Stomach (tissue), 19 donors: ENCODE data around the gene EIF4H. TPM values are rescaled to one million over a fixed set of nuclear protein-coding genes. Genes with fewer than 3 reads are reported as not detected.

Experiments
- DNase-seq, 2 donors: peaks; one replicate each; pipeline versions ENCODE4 v3.0.0 to v3.0.0-alpha.2; 2013 to 2019
- H3K27ac ChIP-seq, 5 donors: fragments of 200-600 bp in 4 of 5; sonication (generic) in 4 of 5; one replicate each; pipeline ENCODE4 v1.5.1; 2013 to 2019; ENCODE audit warnings: mild to moderate bottlenecking in 1 of 5, moderate library complexity in 1 of 5
- H3K27me3 ChIP-seq, 3 donors: fragments of 200-600 bp; sonication (generic); one replicate each; pipeline ENCODE4 v1.5.1; 2017 to 2019; ENCODE audit warnings: mixed run types in 1 of 3
- H3K36me3 ChIP-seq, 4 donors: fragments of 200-600 bp; sonication (generic); 1 replicate in 3 of 4; 2 replicates in 1 of 4; pipeline ENCODE4 v1.5.1; 2016 to 2019
- H3K4me1 ChIP-seq, 4 donors: fragments of 200-600 bp; sonication (generic); one replicate each; pipeline ENCODE4 v1.5.1; 2016 to 2019
- H3K4me3 ChIP-seq, 4 donors: fragments of 200-600 bp; sonication (generic) in 3 of 4; one replicate each; pipeline ENCODE4 v1.5.1; 2016 to 2019; ENCODE audit warnings: mild to moderate bottlenecking in 1 of 4
- H3K9me3 ChIP-seq, 4 donors: fragments of 200-600 bp; sonication (generic); one replicate each; pipeline ENCODE4 v1.5.1; 2016 to 2019
- CTCF ChIP-seq, 7 experiments: fragments of 450-650 bp in 4 of 7; fragments of 200-600 bp in 3 of 7; sonication (generic) in 3 of 7; IDR thresholded peaks; one replicate each; pipeline ENCODE4 v1.5.1; 2016 to 2019; ENCODE audit warnings: antibody characterized with exemption in 7 of 7, control low read depth in 2 of 7, mild to moderate bottlenecking in 1 of 7
- EP300 ChIP-seq: sonication (generic); formaldehyde crosslinking; IDR thresholded peaks from one replicate; pipeline ENCODE4 v1.6.1; 2017; ENCODE audit warnings: antibody characterized with exemption
- POLR2A ChIP-seq, 4 donors: fragments of 450-650 bp; IDR thresholded peaks; one replicate each; pipeline ENCODE4 v1.6.1; 2016; ENCODE audit warnings: antibody characterized with exemption in 4 of 4, control low read depth in 2 of 4, mild to moderate bottlenecking in 1 of 4, moderate library complexity in 1 of 4
- POLR2AphosphoS5 ChIP-seq, 3 donors: sonication (generic); formaldehyde crosslinking; IDR thresholded peaks; one replicate each; pipeline ENCODE4 v1.6.1; 2016; ENCODE audit warnings: antibody characterized with exemption in 3 of 3
- WGBS, 5 donors: extraction: QIAGEN DNeasy Blood & Tissue Kit in 3 of 5; methylation state at CpG; one replicate each; pipeline versions ENCODE4 v1.1.5 to v1.1.7; 2013 to 2018; 5-methylcytosine and 5-hydroxymethylcytosine counted together
- intact Hi-C: fragments of 100-400 bp; cut with DNase I; formaldehyde crosslinking; loops from one replicate; pipeline ENCODE4 v1.15.1; 2023; ENCODE audit warnings: low total_unique reads
- long read RNA-seq, 10 donors: transcript quantifications; one replicate each; lab custom pipeline, GENCODE V29; 2026
- polyA plus RNA-seq, 3 donors: library from polyadenylated mRNA; stranded (reverse); fragments of 200-250 nt; gene quantifications; one replicate each; pipeline ENCODE4 v1.2.3, GENCODE V29; 2013
- total RNA-seq, 5 donors: library from RNA; depleted of rRNA; stranded (reverse); fragments of >200 nt; gene quantifications; one replicate each; pipeline versions ENCODE4 v1.1.0 to v1.2.3, GENCODE V29; 2014 to 2016
- donor health status: healthy with polysubstance abuse.
- donor health status: Bipolar disorder and iron deficiency.
- donor health status: healthy.

Gene EIF4H
- total RNA-seq (100 to 1,000 TPM in 4 of 5 donors, 10 to 100 TPM in 1; 71.2 to 235 (median 180) TPM), polyA plus RNA-seq (100 to 1,000 TPM; 144 to 206 (median 149) TPM)
- long read RNA-seq, donor 1, transcript EIF4H-202 (6 exons, 2,503 nt): major isoform, 27 of 36 reads
- long read RNA-seq, donor 1, partial matches to known transcripts: 6 of 36 reads
- long read RNA-seq, donor 1, other reads (novel, unspliced or antisense): 0 of 36 reads
- long read RNA-seq, donor 2, transcript EIF4H-202 (6 exons, 2,503 nt): major isoform, 57 of 132 reads
- long read RNA-seq, donor 2, partial matches to known transcripts: 73 of 132 reads
- long read RNA-seq, donor 2, other reads (novel, unspliced or antisense): 0 of 132 reads
- long read RNA-seq, donor 3, transcript EIF4H-202 (6 exons, 2,503 nt): major isoform, 33 of 119 reads
- long read RNA-seq, donor 3, partial matches to known transcripts: 86 of 119 reads
- long read RNA-seq, donor 3, other reads (novel, unspliced or antisense): 0 of 119 reads
- long read RNA-seq, donor 4, partial matches to known transcripts: 0 of 2 reads
- long read RNA-seq, donor 4, other reads (novel, unspliced or antisense): 0 of 2 reads
- long read RNA-seq, donor 5, transcript EIF4H-202 (6 exons, 2,503 nt): major isoform, 57 of 173 reads
- long read RNA-seq, donor 5, partial matches to known transcripts: 114 of 173 reads
- long read RNA-seq, donor 5, other reads (novel, unspliced or antisense): 0 of 173 reads
- long read RNA-seq, donor 6, transcript EIF4H-202 (6 exons, 2,503 nt): major isoform, 110 of 159 reads
- long read RNA-seq, donor 6, partial matches to known transcripts: 34 of 159 reads
- long read RNA-seq, donor 6, other reads (novel, unspliced or antisense): 7 of 159 reads
- long read RNA-seq, donor 7, transcript EIF4H-202 (6 exons, 2,503 nt): major isoform, 62 of 84 reads
- long read RNA-seq, donor 7, partial matches to known transcripts: 20 of 84 reads
- long read RNA-seq, donor 7, other reads (novel, unspliced or antisense): 0 of 84 reads
- long read RNA-seq, donor 8, transcript EIF4H-202 (6 exons, 2,503 nt): major isoform, 53 of 74 reads
- long read RNA-seq, donor 8, partial matches to known transcripts: 18 of 74 reads
- long read RNA-seq, donor 8, other reads (novel, unspliced or antisense): 0 of 74 reads
- long read RNA-seq, donor 9, transcript EIF4H-202 (6 exons, 2,503 nt): major isoform, 43 of 165 reads
- long read RNA-seq, donor 9, partial matches to known transcripts: 120 of 165 reads
- long read RNA-seq, donor 9, other reads (novel, unspliced or antisense): 0 of 165 reads
- long read RNA-seq, donor 10, transcript EIF4H-202 (6 exons, 2,503 nt): major isoform, 19 of 19 reads
- long read RNA-seq, donor 10, partial matches to known transcripts: 0 of 19 reads
- long read RNA-seq, donor 10, other reads (novel, unspliced or antisense): 0 of 19 reads

- Histone ChIP-seq H3K4me3 (peak within 1 kb of the TSS; percentile 70 to 98 (median 83)), H3K9me3 (no peaks in the 10 kb centered on the region), H3K36me3 (peaks cover 0 to 19% (median 7%) of the 10 kb centered on the region in 4 donors), H3K4me1 (peaks cover 48 to 59% (median 54%) of the 10 kb centered on the region in 4 donors), H3K27me3 (no peaks in the 10 kb centered on the region), H3K27ac (peak within 1 kb of the TSS; percentile 86 to 100 (median 95))
- WGBS, 5 donors: 0 to 4% (median 1%) methylated on average over 17 to 95 of the region's 95 CpGs
- TF ChIP-seq CTCF (IDR thresholded peaks at IDR 0.05): no peak
- TF ChIP-seq POLR2AphosphoS5 (IDR thresholded peaks at IDR 0.05): peak; percentile 64 to 93 (median 91)
- TF ChIP-seq POLR2A (IDR thresholded peaks at IDR 0.05): peak in 1 of 4 donors; percentile 19
- no peak for TF ChIP-seq EP300
- intact Hi-C loops: loop anchor here (10.0 kb wide), 1 partner anchor 89 kb away; the partner anchor contains the start of gene LIMK1
- peak; percentile 98 for DNase-seq
Measured at GRCh38 chr7:74173866-74174605, at the start of gene EIF4H. Gene EIF4H, plus strand, starts transcription at chr7:74174356. Its CDS starts 28 bp downstream, at chr7:74174384.

GRCh38 chr7:74126220-74126880 is 47.8 kb upstream of the EIF4H start:
- Histone ChIP-seq H3K4me1 (no peaks in the 10 kb centered on the region), H3K4me3 (no peak overlapping the region), H3K27ac (no peak overlapping the region), H3K27me3 (no peaks in the 10 kb centered on the region), H3K36me3 (peaks cover 0 to 14% (median 13%) of the 10 kb centered on the region in 4 donors), H3K9me3 (no peaks in the 10 kb centered on the region)
- no peak for TF ChIP-seq CTCF (IDR thresholded peaks at IDR 0.05)
- no peak for TF ChIP-seq POLR2A (IDR thresholded peaks at IDR 0.05)
- no peak for TF ChIP-seq EP300
- no peak for TF ChIP-seq POLR2AphosphoS5 (IDR thresholded peaks at IDR 0.05)
- intact Hi-C loops: no loop called here
- DNase-seq: no peak
- WGBS, 5 donors: 74 to 81% (median 79%) methylated on average over 12 of the region's 12 CpGs

GRCh38 chr7:74129887-74130286 is 44.3 kb upstream of the EIF4H start:
- WGBS, 5 donors: 26 to 50% (median 42%) methylated on average over 2 of the region's 2 CpGs
- intact Hi-C loops: no loop called here
- DNase-seq: no peak
- Histone ChIP-seq H3K9me3 (no peaks in the 10 kb centered on the region), H3K4me1 (no peaks in the 10 kb centered on the region), H3K36me3 (no peaks in the 10 kb centered on the region), H3K27me3 (no peaks in the 10 kb centered on the region), H3K27ac (no peak overlapping the region), H3K4me3 (no peak overlapping the region)
- TF ChIP-seq POLR2A (IDR thresholded peaks at IDR 0.05) (no peak), EP300 (no peak), CTCF (IDR thresholded peaks at IDR 0.05) (no peak), POLR2AphosphoS5 (IDR thresholded peaks at IDR 0.05) (no peak)
